SU-DHL-6 (cell line): Measurements from ENCODE around the gene SNTG2.

Source experiments
- H2AFZ ChIP-seq: fragments of 200-600 bp; sonication (generic); 2 replicates; pipeline ENCODE4 v1.6.1; 2014; ENCODE audit warnings: low read depth, mild to moderate bottlenecking, moderate library complexity, mixed read lengths, antibody characterized with exemption, low read length; ENCODE audit not compliant: severe bottlenecking
- H3F3A ChIP-seq: fragments of 200-600 bp; shearing (Covaris generic); 2 replicates; pipeline ENCODE4 v1.6.0; 2016; ENCODE audit warnings: antibody characterized with exemption, mild to moderate bottlenecking; ENCODE audit not compliant: insufficient read depth
- H3K27ac ChIP-seq: fragments of 200-600 bp; sonication (generic); 2 replicates; pipeline ENCODE4 v1.5.1; 2016; ENCODE audit warnings: low read depth, mild to moderate bottlenecking, low read length, moderate library complexity, mixed read lengths
- H3K27me3 ChIP-seq: fragments of 200-600 bp; sonication (generic), shearing (Covaris generic); 2 replicates; pipeline ENCODE4 v1.6.0; 2014; ENCODE audit warnings: mild to moderate bottlenecking, low read length
- H3K36me3 ChIP-seq: fragments of 200-600 bp; sonication (generic); 2 replicates; pipeline ENCODE4 v1.6.1; 2014; ENCODE audit warnings: mild to moderate bottlenecking, low read length, mixed read lengths
- H3K4me2 ChIP-seq: fragments of 300-600, 200-600 bp; shearing (Covaris generic), sonication (generic); 2 replicates; pipeline ENCODE4 v1.6.0; 2014; ENCODE audit warnings: low read length, low read depth, mild to moderate bottlenecking; ENCODE audit not compliant: poor library complexity, severe bottlenecking
- H3K4me3 ChIP-seq: fragments of 200-600 bp; sonication (generic); 2 replicates; pipeline ENCODE4 v1.5.1; 2014; ENCODE audit warnings: antibody characterized with exemption, low read length, mild to moderate bottlenecking, mixed read lengths; ENCODE audit not compliant: insufficient read depth, poor library complexity, severe bottlenecking
- H3K79me2 ChIP-seq: fragments of 200-600 bp; sonication (generic); 2 replicates; pipeline ENCODE4 v1.6.1; 2014; ENCODE audit warnings: mild to moderate bottlenecking, low read length, moderate library complexity; ENCODE audit not compliant: insufficient read depth
- H3K9ac ChIP-seq: fragments of 200-600 bp; sonication (generic); 2 replicates; pipeline ENCODE4 v1.7.0; 2014; ENCODE audit warnings: mild to moderate bottlenecking, low read length
- H3K9me2 ChIP-seq: fragments of 200-600 bp; sonication (generic); replicated peaks from 2 replicates; pipeline ENCODE4 v1.6.1; 2014; ENCODE audit warnings: low read length; ENCODE audit not compliant: insufficient read depth
- H3K9me3 ChIP-seq: fragments of 200-600 bp; sonication (generic); 2 replicates; pipeline ENCODE4 v1.6.1; 2014; ENCODE audit warnings: low read length, mixed read lengths; ENCODE audit not compliant: insufficient read depth
- H4K20me1 ChIP-seq: fragments of 200-600 bp; sonication (generic); 2 replicates; pipeline ENCODE4 v1.6.1; 2014; ENCODE audit warnings: low read depth, mild to moderate bottlenecking, antibody characterized with exemption, low read length, moderate library complexity, mixed read lengths
- EZH2phosphoT487 ChIP-seq: fragments of 200-600 bp; sonication (generic), shearing (Covaris generic); conservative IDR thresholded peaks from 2 replicates; pipeline ENCODE4 v1.6.1; 2018; ENCODE audit warnings: mild to moderate bottlenecking, antibody characterized with exemption, low read length, moderate library complexity, mixed read lengths
- TF ChIP-seq, protein P1 (sequence below): fragments of 200-600 bp; sonication (generic); IDR thresholded peaks from one replicate; pipeline ENCODE4 v1.5.1; 2017; ENCODE audit warnings: antibody characterized with exemption, mild to moderate bottlenecking, low read length, moderate library complexity; ENCODE audit not compliant: insufficient read depth, poor library complexity, severe bottlenecking

SNTG2 gene

DNA sequence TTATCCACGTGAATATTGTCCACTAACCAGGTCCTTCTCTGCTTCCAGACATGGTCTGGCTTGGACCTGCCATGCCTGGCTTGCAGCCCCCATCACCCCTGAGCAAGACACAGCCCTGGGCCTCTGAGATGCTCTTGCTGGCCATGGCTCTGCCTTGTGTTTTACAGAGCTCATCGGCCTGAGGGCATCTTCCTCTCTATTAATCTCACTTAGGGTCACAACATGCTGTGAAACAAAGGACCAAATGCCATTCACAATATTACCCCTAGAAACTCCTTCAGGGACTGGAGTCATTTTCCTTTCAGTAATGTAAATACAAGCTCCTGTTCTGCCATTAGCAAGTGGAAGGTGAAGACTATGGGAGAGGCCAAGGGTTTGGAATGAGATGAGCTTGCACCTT is 455.8 kb downstream of the SNTG2 start:
- H3K4me2 ChIP-seq, result no peak overlapping the region
- H3K27me3 ChIP-seq, result no peaks in the 10 kb centered on the region
- no peaks in the 10 kb centered on the region for H4K20me1 ChIP-seq
- H3K9me3 ChIP-seq, result no peaks in the 10 kb centered on the region
- no peak overlapping the region for H2AFZ ChIP-seq
- no peak overlapping the region for H3K9ac ChIP-seq
- H3K4me3 ChIP-seq, result no peak overlapping the region
- no peaks in the 10 kb centered on the region for H3K9me2 ChIP-seq
- TF ChIP-seq, protein P1, sequence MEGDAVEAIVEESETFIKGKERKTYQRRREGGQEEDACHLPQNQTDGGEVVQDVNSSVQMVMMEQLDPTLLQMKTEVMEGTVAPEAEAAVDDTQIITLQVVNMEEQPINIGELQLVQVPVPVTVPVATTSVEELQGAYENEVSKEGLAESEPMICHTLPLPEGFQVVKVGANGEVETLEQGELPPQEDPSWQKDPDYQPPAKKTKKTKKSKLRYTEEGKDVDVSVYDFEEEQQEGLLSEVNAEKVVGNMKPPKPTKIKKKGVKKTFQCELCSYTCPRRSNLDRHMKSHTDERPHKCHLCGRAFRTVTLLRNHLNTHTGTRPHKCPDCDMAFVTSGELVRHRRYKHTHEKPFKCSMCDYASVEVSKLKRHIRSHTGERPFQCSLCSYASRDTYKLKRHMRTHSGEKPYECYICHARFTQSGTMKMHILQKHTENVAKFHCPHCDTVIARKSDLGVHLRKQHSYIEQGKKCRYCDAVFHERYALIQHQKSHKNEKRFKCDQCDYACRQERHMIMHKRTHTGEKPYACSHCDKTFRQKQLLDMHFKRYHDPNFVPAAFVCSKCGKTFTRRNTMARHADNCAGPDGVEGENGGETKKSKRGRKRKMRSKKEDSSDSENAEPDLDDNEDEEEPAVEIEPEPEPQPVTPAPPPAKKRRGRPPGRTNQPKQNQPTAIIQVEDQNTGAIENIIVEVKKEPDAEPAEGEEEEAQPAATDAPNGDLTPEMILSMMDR, result no peak
- no peak for TF ChIP-seq EZH2phosphoT487
- H3K79me2 ChIP-seq, result no peaks in the 10 kb centered on the region
- no peaks in the 10 kb centered on the region for H3K36me3 ChIP-seq
- H3F3A ChIP-seq, result no peaks in the 10 kb centered on the region
- H3K27ac ChIP-seq, result no peak overlapping the region

DNA sequence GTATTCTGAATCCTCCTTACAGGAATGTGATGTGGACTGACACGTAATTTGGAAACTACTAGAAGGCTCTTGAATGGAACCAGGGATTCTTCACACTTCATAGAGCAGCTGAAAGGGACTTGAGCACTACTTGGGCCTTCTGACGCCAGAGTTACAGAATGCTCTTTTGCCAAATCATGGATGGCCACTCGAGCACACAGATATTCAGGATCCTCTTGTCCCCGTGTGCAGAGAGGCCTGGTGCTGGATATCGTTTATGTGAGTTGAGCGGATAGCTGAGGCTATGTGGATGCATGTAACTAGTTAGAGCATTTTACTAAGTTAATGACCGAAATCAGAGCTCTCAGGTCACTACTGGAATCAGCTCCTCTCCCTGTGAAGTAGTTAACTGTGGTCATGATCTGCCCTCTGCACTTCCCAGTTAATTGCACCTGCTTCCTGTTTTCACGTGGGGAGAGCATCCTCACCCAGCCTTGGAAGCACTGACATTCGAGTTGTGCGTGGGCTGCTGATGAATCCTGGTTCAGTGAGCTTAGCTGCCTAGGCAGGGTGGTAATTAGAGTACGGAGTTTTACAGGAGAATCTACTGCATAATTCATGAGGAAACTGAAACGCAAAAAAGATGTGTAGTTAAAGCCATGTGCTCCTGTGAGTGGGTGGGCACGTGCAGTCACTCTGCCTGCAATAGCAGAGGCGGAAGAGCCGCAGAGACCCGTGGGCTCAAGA is 457.5 kb downstream of the SNTG2 start:
- H4K20me1 ChIP-seq, result no peaks in the 10 kb centered on the region
- H3K9me3 ChIP-seq, result no peaks in the 10 kb centered on the region
- H3K9me2 ChIP-seq, result no peaks in the 10 kb centered on the region
- no peak overlapping the region for H3K4me2 ChIP-seq
- TF ChIP-seq, protein P1, result no peak
- TF ChIP-seq EZH2phosphoT487, result no peak
- H3K79me2 ChIP-seq, result no peaks in the 10 kb centered on the region
- no peak overlapping the region for H3K9ac ChIP-seq
- H3F3A ChIP-seq, result no peaks in the 10 kb centered on the region
- H3K4me3 ChIP-seq, result no peak overlapping the region
- H3K27me3 ChIP-seq, result no peaks in the 10 kb centered on the region
- H3K27ac ChIP-seq, result no peak overlapping the region
- H3K36me3 ChIP-seq, result no peaks in the 10 kb centered on the region
- H2AFZ ChIP-seq, result no peak overlapping the region

DNA sequence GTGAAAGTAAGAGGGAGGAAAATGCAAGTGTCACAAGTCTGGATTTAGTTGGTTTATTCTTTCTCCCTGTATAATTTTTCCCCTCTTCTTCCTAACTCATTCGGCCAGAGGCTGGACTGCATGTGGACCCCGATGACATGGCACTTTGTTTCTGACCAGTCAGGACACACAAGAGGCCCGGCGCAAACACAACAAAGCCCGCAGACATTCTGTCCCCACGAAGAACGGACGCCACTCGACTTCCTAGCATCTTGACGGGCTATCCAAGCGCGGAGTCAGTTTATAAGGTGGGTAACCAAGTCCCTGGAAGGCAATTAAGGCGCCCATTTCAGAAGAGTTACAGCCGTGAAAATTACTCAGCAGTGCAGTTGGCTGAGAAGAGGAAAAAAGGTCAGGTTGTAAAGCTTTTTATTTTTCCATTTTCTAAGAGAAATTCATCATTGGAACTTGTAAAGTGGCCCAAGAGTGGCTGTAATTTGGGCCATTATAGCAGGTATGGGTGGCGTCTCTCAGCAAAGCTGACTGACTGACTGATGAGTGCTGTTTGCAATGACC is 462.6 kb downstream of the SNTG2 start, which contains the start of gene TPO:
Gene TPO (plus strand): TSS at position 308 of the 555 bp plus-strand sequence. CDS start 946 bp downstream, outside the sequence.
- H3K9me2 ChIP-seq, result no peaks in the 10 kb centered on the region
- H2AFZ ChIP-seq, result no peak within 1 kb of the TSS
- H3K79me2 ChIP-seq, result no peaks in the 10 kb centered on the region
- H3K4me3 ChIP-seq, result no peak within 1 kb of the TSS
- H3K27ac ChIP-seq, result no peak within 1 kb of the TSS
- no peaks in the 10 kb centered on the region for H3K36me3 ChIP-seq
- TF ChIP-seq EZH2phosphoT487, result no peak
- TF ChIP-seq, protein P1, result no peak
- H3K9me3 ChIP-seq, result no peaks in the 10 kb centered on the region
- H4K20me1 ChIP-seq, result no peaks in the 10 kb centered on the region
- no peaks in the 10 kb centered on the region for H3F3A ChIP-seq
- H3K4me2 ChIP-seq, result no peak within 1 kb of the TSS
- H3K27me3 ChIP-seq, result no peaks in the 10 kb centered on the region
- H3K9ac ChIP-seq, result no peak within 1 kb of the TSS
